ENCODE measurements around the gene GBX1. TPM values are rescaled to one million over a fixed set of nuclear protein-coding genes. Genes with fewer than 3 reads are reported as not detected.

GBX1 gene
- polyA plus RNA-seq, 1 donor from 2014 or later: not detected

- no peak overlapping the region for H3K4me3 ChIP-seq (ENCODE audit: low read length)
- no peak overlapping the region for H3K4me2 ChIP-seq (ENCODE audit: low read length)
- no peaks in the 10 kb centered on the region for H3K36me3 ChIP-seq (ENCODE audit: insufficient read depth, low read length)
- no peaks in the 10 kb centered on the region for H4K20me1 ChIP-seq (ENCODE audit: insufficient read depth)
- H3K27ac ChIP-seq (ENCODE audit: low read length): no peak overlapping the region
- no peaks in the 10 kb centered on the region for H3F3A ChIP-seq (ENCODE audit: insufficient read depth, low read length, poor library complexity, severe bottlenecking)
- H3K9me2 ChIP-seq (ENCODE audit: insufficient read depth, low read length): no peaks in the 10 kb centered on the region
- no peaks in the 10 kb centered on the region for H3K9me3 ChIP-seq (ENCODE audit: low read length)
- no peak overlapping the region for H3K9ac ChIP-seq (ENCODE audit: low read length)
- H3K27me3 ChIP-seq (ENCODE audit: insufficient read depth, low read depth, low read length): peaks cover 2% of the 10 kb centered on the region
- TF ChIP-seq EP300 (conservative IDR thresholded peaks at IDR 0.05; ENCODE audit: poor library complexity, severe bottlenecking): no peak
- no peak for TF ChIP-seq MXI1 (conservative IDR thresholded peaks at IDR 0.05; ENCODE audit: poor library complexity, severe bottlenecking)
- TF ChIP-seq RAD21 (conservative IDR thresholded peaks at IDR 0.05): no peak
- no peak for TF ChIP-seq EZH2 (IDR thresholded peaks at IDR 0.05; ENCODE audit: borderline replicate concordance, insufficient read depth, low read length, poor library complexity, severe bottlenecking)
- TF ChIP-seq POLR2AphosphoS5 (IDR thresholded peaks at IDR 0.05): no peak
- TF ChIP-seq, protein P1, sequence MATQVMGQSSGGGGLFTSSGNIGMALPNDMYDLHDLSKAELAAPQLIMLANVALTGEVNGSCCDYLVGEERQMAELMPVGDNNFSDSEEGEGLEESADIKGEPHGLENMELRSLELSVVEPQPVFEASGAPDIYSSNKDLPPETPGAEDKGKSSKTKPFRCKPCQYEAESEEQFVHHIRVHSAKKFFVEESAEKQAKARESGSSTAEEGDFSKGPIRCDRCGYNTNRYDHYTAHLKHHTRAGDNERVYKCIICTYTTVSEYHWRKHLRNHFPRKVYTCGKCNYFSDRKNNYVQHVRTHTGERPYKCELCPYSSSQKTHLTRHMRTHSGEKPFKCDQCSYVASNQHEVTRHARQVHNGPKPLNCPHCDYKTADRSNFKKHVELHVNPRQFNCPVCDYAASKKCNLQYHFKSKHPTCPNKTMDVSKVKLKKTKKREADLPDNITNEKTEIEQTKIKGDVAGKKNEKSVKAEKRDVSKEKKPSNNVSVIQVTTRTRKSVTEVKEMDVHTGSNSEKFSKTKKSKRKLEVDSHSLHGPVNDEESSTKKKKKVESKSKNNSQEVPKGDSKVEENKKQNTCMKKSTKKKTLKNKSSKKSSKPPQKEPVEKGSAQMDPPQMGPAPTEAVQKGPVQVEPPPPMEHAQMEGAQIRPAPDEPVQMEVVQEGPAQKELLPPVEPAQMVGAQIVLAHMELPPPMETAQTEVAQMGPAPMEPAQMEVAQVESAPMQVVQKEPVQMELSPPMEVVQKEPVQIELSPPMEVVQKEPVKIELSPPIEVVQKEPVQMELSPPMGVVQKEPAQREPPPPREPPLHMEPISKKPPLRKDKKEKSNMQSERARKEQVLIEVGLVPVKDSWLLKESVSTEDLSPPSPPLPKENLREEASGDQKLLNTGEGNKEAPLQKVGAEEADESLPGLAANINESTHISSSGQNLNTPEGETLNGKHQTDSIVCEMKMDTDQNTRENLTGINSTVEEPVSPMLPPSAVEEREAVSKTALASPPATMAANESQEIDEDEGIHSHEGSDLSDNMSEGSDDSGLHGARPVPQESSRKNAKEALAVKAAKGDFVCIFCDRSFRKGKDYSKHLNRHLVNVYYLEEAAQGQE (IDR thresholded peaks at IDR 0.05; ENCODE audit: borderline replicate concordance): no peak
- no peak for TF ChIP-seq TAF1 (IDR thresholded peaks at IDR 0.05; ENCODE audit: low read depth)
- TF ChIP-seq SMC3 (conservative IDR thresholded peaks at IDR 0.05; ENCODE audit: poor library complexity): no peak
- TF ChIP-seq CTCF (IDR thresholded peaks at IDR 0.05; ENCODE audit: poor library complexity, severe bottlenecking): no peak
- no peak overlapping the region for H2AFZ ChIP-seq (ENCODE audit: low read depth, low read length)
- H3K79me2 ChIP-seq (replicated peaks; ENCODE audit: insufficient read depth, low read length): no peaks in the 10 kb centered on the region
Observed at GRCh38 chr7:151152643-151153513, 14.6 kb downstream of the GBX1 start.

- Histone ChIP-seq H3K27me3 (ENCODE audit: insufficient read depth, low read depth, low read length) (peaks cover 2% of the 10 kb centered on the region), H3K9me3 (ENCODE audit: low read length) (no peaks in the 10 kb centered on the region), H3F3A (ENCODE audit: insufficient read depth, low read length, poor library complexity, severe bottlenecking) (no peaks in the 10 kb centered on the region), H3K4me2 (ENCODE audit: low read length) (no peak overlapping the region), H3K9ac (ENCODE audit: low read length) (no peak overlapping the region), H2AFZ (ENCODE audit: low read depth, low read length) (no peak overlapping the region), H4K20me1 (ENCODE audit: insufficient read depth) (no peaks in the 10 kb centered on the region), H3K36me3 (ENCODE audit: insufficient read depth, low read length) (no peaks in the 10 kb centered on the region), H3K4me3 (ENCODE audit: low read length) (no peak overlapping the region), H3K79me2 (replicated peaks; ENCODE audit: insufficient read depth, low read length) (no peaks in the 10 kb centered on the region), H3K27ac (ENCODE audit: low read length) (no peak overlapping the region), H3K9me2 (ENCODE audit: insufficient read depth, low read length) (no peaks in the 10 kb centered on the region)
- TF ChIP-seq POLR2AphosphoS5 (IDR thresholded peaks at IDR 0.05): no peak
- no peak for TF ChIP-seq EP300 (conservative IDR thresholded peaks at IDR 0.05; ENCODE audit: poor library complexity, severe bottlenecking)
- no peak for TF ChIP-seq SMC3 (conservative IDR thresholded peaks at IDR 0.05; ENCODE audit: poor library complexity)
- TF ChIP-seq CTCF (IDR thresholded peaks at IDR 0.05; ENCODE audit: poor library complexity, severe bottlenecking): no peak
Observed at GRCh38 chr7:151150388-151150787, 17.1 kb downstream of the GBX1 start.

Data from neural cell (in vitro differentiated cells).